Esophagus squamous epithelium (tissue), 5 donors: ENCODE measurements around the gene QTRT2. TPM values are rescaled to one million over a fixed set of nuclear protein-coding genes. Genes with fewer than 3 reads are reported as not detected.

Source experiments
- DNase-seq: peaks from one replicate; lab custom pipeline; 2025; lab: John Stamatoyannopoulos, UW
- H3K27ac ChIP-seq, 4 donors: fragments of 200-600 bp; sonication (generic); one replicate each; pipeline ENCODE4 v1.5.1; 2016 to 2019; ENCODE audit warnings: mild to moderate bottlenecking in 1 of 4
- H3K27me3 ChIP-seq, 4 donors: fragments of 200-600 bp; sonication (generic); 1 replicate in 3 of 4; 2 replicates in 1 of 4; pipeline versions ENCODE4 v1.5.1 to v1.6.0; 2017 to 2021; ENCODE audit warnings: antibody characterized with exemption in 1 of 4
- H3K36me3 ChIP-seq, 3 donors: fragments of 200-600 bp; sonication (generic); one replicate each; pipeline ENCODE4 v1.5.1; 2016 to 2019
- H3K4me1 ChIP-seq, 3 donors: fragments of 200-600 bp; sonication (generic); one replicate each; pipeline ENCODE4 v1.5.1; 2017 to 2019
- H3K4me3 ChIP-seq, 4 donors: fragments of 200-600 bp; sonication (generic); 1 replicate in 3 of 4; 2 replicates in 1 of 4; pipeline ENCODE4 v1.5.1; 2016 to 2019; ENCODE audit warnings: mild to moderate bottlenecking in 2 of 4, moderate library complexity in 1 of 4
- H3K9me3 ChIP-seq, 3 donors: fragments of 200-600 bp; sonication (generic); one replicate each; pipeline ENCODE4 v1.5.1; 2016 to 2019
- POLR2A ChIP-seq, 4 donors: fragments of 450-650 bp; IDR thresholded peaks; one replicate each; pipeline ENCODE4 v1.6.1; 2017; ENCODE audit warnings: antibody characterized with exemption in 4 of 4, mild to moderate bottlenecking in 4 of 4, moderate library complexity in 3 of 4
- WGBS, 2 donors: methylation state at CpG; one replicate each; pipeline ENCODE4 v1.1.5; 2018; 5-methylcytosine and 5-hydroxymethylcytosine counted together
- intact Hi-C: fragments of 100-400 bp; cut with DNase I; formaldehyde crosslinking; loops from one replicate; pipeline ENCODE4 v1.15.0; 2022
- total RNA-seq, 4 donors: library from RNA; depleted of rRNA; stranded (reverse); fragments of >200 nt; gene quantifications; one replicate each; pipeline ENCODE4 v1.1.0, GENCODE V29; 2016
- TF ChIP-seq, protein P1 (sequence below), 6 experiments: fragments of 450-650 bp in 4 of 6; fragments of 200-600 bp in 2 of 6; sonication (generic) in 2 of 6; IDR thresholded peaks; one replicate each; pipeline ENCODE4 v1.5.1; 2016 to 2019; ENCODE audit warnings: antibody characterized with exemption in 6 of 6, mild to moderate bottlenecking in 4 of 6, moderate library complexity in 4 of 6
- donor health status: DM: yes; HTN: yes; CAD: no.

QTRT2 gene
- total RNA-seq, 4 donors from 2014 or later: 7.5 to 18.2 (median 15.6) TPM

DNA sequence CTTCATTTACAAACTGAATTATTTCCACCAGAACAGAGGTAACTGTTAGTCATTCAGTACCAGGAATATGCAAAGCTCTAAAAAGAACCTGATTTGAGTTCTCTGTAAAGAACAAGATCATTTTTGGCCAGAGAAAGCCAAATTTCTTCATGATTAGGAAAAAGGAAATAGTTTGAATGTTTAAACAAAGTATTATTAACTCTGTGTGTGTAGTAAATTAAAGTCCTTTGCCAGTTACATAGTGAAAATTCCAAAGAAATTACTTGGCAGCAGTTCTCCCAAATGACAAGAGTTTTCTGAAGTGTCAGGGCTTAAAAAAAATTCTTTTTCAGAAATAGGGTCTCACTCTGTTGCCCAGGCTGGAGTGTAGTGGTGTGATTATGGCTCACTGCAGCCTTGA, 24.5 kb downstream of the QTRT2 start:
- intact Hi-C loops: no loop called here
- H3K27ac ChIP-seq: no peak overlapping the region
- no peaks in the 10 kb centered on the region for H3K9me3 ChIP-seq
- no peak overlapping the region for H3K4me3 ChIP-seq
- H3K4me1 ChIP-seq: no peaks in the 10 kb centered on the region
- TF ChIP-seq, protein P1, sequence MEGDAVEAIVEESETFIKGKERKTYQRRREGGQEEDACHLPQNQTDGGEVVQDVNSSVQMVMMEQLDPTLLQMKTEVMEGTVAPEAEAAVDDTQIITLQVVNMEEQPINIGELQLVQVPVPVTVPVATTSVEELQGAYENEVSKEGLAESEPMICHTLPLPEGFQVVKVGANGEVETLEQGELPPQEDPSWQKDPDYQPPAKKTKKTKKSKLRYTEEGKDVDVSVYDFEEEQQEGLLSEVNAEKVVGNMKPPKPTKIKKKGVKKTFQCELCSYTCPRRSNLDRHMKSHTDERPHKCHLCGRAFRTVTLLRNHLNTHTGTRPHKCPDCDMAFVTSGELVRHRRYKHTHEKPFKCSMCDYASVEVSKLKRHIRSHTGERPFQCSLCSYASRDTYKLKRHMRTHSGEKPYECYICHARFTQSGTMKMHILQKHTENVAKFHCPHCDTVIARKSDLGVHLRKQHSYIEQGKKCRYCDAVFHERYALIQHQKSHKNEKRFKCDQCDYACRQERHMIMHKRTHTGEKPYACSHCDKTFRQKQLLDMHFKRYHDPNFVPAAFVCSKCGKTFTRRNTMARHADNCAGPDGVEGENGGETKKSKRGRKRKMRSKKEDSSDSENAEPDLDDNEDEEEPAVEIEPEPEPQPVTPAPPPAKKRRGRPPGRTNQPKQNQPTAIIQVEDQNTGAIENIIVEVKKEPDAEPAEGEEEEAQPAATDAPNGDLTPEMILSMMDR (IDR thresholded peaks at IDR 0.05): no peak
- TF ChIP-seq POLR2A (IDR thresholded peaks at IDR 0.05): no peak
- peaks cover 10 to 98% (median 11%) of the 10 kb centered on the region in 3 donors for H3K36me3 ChIP-seq
- H3K27me3 ChIP-seq: no peaks in the 10 kb centered on the region
- DNase-seq: no peak

DNA sequence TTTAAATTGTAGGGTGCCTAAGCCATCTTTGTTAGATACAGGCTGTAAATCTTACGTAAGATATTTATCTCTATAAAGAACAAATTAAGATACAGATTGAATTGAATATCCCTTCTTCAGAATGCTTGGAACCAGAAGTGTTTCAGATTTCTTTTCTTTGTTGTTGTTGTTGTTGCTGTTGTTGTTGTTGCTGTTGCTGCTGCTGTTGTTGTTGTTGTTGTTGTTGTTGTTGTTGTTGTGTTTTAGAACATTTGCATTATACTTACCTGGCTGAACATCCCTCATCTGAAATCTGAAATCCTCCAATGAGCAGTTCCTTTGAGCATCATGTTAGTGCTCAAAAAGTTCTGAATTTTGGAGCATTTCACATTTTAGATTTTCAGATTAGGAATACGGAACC, 26.6 kb downstream of the QTRT2 start:
- intact Hi-C loops: no loop called here
- Histone ChIP-seq H3K27ac (no peak overlapping the region), H3K27me3 (no peaks in the 10 kb centered on the region), H3K4me3 (no peak overlapping the region), H3K36me3 (peaks cover 0 to 98% (median 3%) of the 10 kb centered on the region in 3 donors), H3K4me1 (no peaks in the 10 kb centered on the region), H3K9me3 (no peaks in the 10 kb centered on the region)
- no peak for TF ChIP-seq POLR2A (IDR thresholded peaks at IDR 0.05)
- TF ChIP-seq, protein P1 (IDR thresholded peaks at IDR 0.05): no peak
- no peak for DNase-seq
- 89 to 97% methylated on average over 2 of the region's 2 CpGs for WGBS, 2 donors

DNA sequence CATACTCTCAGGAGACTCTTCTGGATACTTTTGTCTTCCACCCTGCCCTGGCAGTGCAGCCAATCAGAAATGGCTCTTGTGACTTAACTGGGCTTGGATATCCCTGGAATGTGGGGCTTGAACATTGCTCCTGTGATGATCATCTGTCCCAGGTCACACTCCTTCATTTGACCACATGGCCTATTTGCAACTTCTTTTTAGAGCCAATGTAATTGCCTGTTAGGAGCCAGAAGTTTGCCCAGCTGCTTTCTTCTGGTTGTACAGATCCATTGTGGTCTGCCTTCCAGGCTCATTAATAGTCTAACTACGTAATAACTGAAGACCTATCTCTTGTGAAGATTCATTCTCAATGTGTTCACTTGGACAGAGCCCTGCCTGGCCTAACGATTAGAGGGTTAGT, 29.8 kb downstream of the QTRT2 start:
- Histone ChIP-seq H3K4me3 (no peak overlapping the region), H3K27ac (no peak overlapping the region), H3K9me3 (no peaks in the 10 kb centered on the region), H3K27me3 (no peaks in the 10 kb centered on the region), H3K36me3 (peaks cover 0 to 75% (median 3%) of the 10 kb centered on the region in 3 donors), H3K4me1 (no peaks in the 10 kb centered on the region)
- intact Hi-C loops: no loop called here
- WGBS, 2 donors: 86 to 100% methylated on average over 2 of the region's 2 CpGs
- no peak for DNase-seq
- TF ChIP-seq, protein P1 (IDR thresholded peaks at IDR 0.05): no peak
- TF ChIP-seq POLR2A (IDR thresholded peaks at IDR 0.05): no peak

DNA sequence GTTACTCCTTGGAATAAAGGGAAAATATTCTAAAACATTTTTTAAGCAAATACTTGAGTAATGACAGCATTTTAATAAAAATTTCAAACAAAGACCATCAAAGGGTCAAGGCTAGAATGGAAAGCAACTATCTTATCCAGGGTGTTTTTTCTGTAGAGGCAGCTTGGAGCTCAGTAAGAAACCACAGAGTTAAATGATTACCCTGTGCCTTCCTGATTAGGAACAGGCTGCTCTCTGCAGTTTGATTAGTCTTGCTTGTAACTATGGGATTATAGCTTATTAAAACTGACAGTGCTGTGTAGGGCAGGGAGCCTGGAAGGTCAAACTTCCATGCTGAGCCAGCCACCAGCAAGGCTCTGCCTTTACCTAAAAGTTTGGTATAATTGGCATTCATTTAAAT, 33.1 kb downstream of the QTRT2 start:
- H3K36me3 ChIP-seq: peaks cover 0 to 43% (median 0%) of the 10 kb centered on the region in 3 donors
- intact Hi-C loops: no loop called here
- H3K4me3 ChIP-seq: no peak overlapping the region

DNA sequence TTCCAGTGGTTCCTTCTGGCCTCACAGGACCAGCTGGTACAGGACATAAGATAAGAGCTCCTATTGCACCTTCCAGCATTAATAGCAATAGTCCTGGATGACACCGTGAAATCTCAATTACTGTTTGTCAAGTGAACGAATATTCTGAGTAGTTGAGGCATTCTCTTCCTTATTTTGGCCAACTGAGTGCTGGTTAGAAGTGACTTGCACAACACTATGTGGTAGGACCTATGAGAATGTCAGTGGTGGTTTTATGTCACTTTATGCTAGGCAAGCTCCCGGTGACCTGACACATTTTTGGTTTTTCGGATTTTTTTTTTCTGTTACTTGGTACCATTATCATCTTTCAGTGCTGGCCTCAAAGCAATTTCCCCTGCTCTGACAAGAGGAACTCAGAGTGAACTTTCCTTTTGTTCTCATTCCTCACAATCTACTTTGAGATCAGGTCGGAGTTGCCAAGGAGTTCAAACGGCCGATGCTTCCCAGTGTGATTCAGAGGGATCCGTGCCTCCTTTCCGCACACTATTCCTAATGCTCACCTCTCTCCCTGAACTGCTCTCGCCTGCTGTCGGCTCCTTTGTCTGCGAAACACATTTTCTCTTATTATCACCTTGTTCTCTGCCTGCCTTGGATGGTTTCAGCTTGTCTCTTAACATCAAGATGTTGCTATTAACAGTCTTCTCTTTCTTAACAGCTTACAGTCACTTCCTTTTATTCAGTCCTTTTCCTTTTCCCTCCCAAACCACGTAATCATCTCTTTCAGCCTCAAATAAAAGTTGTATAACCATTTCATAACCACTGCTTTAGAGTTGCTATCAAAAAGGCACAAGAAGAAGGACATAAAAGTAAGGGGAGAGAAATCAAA, 35.8 kb downstream of the QTRT2 start:
- intact Hi-C loops: no loop called here
- H3K4me1 ChIP-seq: peaks cover 0 to 5% (median 0%) of the 10 kb centered on the region in 3 donors
- no peaks in the 10 kb centered on the region for H3K9me3 ChIP-seq
- peaks cover 0 to 16% (median 0%) of the 10 kb centered on the region in 3 donors for H3K36me3 ChIP-seq
- no peak for TF ChIP-seq POLR2A (IDR thresholded peaks at IDR 0.05)
- no peak overlapping the region for H3K4me3 ChIP-seq
- H3K27ac ChIP-seq: no peak overlapping the region
- DNase-seq: no peak
- H3K27me3 ChIP-seq: no peaks in the 10 kb centered on the region
- WGBS, 2 donors: 46 to 50% methylated on average over 13 of the region's 13 CpGs

More for the DNA sequence above, 33.1 kb downstream of the QTRT2 start:
- TF ChIP-seq, protein P1 (IDR thresholded peaks at IDR 0.05): no peak
- no peak for TF ChIP-seq POLR2A (IDR thresholded peaks at IDR 0.05)
- Histone ChIP-seq H3K9me3 (no peaks in the 10 kb centered on the region), H3K27ac (no peak overlapping the region), H3K4me1 (peaks cover 0 to 5% (median 0%) of the 10 kb centered on the region in 3 donors), H3K27me3 (no peaks in the 10 kb centered on the region)
- DNase-seq: no peak
